ENCODE results near the gene MRTFA.
"Not testable (repeated sequence)": the region's sequence is repeated elsewhere in the genome, so short reads cannot be mapped to it uniquely, and the experiment has no call there.

Gene MRTFA

GRCh38 chr22:40542821-40543540, 93.5 kb downstream of the MRTFA start:
- Histone ChIP-seq H3K27ac (ENCODE audit: low read length) (no peak overlapping the region), H3K9me3 (ENCODE audit: insufficient read depth, low read depth, low read length) (no peaks in the 10 kb centered on the region), H3K4me1 (ENCODE audit: insufficient read depth, low read length) (no peaks in the 10 kb centered on the region; the same call in 1 of the 2 replicates), H3K27me3 (ENCODE audit: insufficient read depth, low read length) (no peaks in the 10 kb centered on the region), H3K9ac (ENCODE audit: low read depth, low read length) (no peak overlapping the region), H3K4me3 (ENCODE audit: low read length) (no peak overlapping the region), H3K36me3 (ENCODE audit: insufficient read depth, low read depth, low read length) (no peaks in the 10 kb centered on the region)

GRCh38 chr22:40541300-40541699, 95.2 kb downstream of the MRTFA start:
- Histone ChIP-seq H3K27me3 (ENCODE audit: insufficient read depth, low read length) (no peaks in the 10 kb centered on the region), H3K4me3 (ENCODE audit: low read length) (no peak overlapping the region), H3K9me3 (ENCODE audit: insufficient read depth, low read depth, low read length) (no peaks in the 10 kb centered on the region), H3K9ac (ENCODE audit: low read depth, low read length) (no peak overlapping the region), H3K36me3 (ENCODE audit: insufficient read depth, low read depth, low read length) (no peaks in the 10 kb centered on the region), H3K4me1 (ENCODE audit: insufficient read depth, low read length) (no peaks in the 10 kb centered on the region; the same call in 1 of the 2 replicates), H3K27ac (ENCODE audit: low read length) (no peak overlapping the region)

- Histone ChIP-seq H3K9ac (ENCODE audit: low read depth, low read length) (no peak overlapping the region), H3K4me3 (ENCODE audit: low read length) (no peak overlapping the region), H3K9me3 (ENCODE audit: insufficient read depth, low read depth, low read length) (no peaks in the 10 kb centered on the region), H3K27ac (ENCODE audit: low read length) (no peak overlapping the region), H3K27me3 (ENCODE audit: insufficient read depth, low read length) (no peaks in the 10 kb centered on the region), H3K36me3 (ENCODE audit: insufficient read depth, low read depth, low read length) (no peaks in the 10 kb centered on the region), H3K4me1 (ENCODE audit: insufficient read depth, low read length) (peaks cover 5% of the 10 kb centered on the region; the same call in 1 of the 2 replicates)
These were observed 96.3 kb downstream of the MRTFA start for GRCh38 chr22:40540265-40540664.

GRCh38 chr22:40536149-40536548, 100.4 kb downstream of the MRTFA start:
- H3K9ac ChIP-seq (ENCODE audit: low read depth, low read length); H3K27me3 ChIP-seq (ENCODE audit: insufficient read depth, low read length); H3K36me3 ChIP-seq (ENCODE audit: insufficient read depth, low read depth, low read length); H3K9me3 ChIP-seq (ENCODE audit: insufficient read depth, low read depth, low read length); H3K4me3 ChIP-seq (ENCODE audit: low read length); H3K27ac ChIP-seq (ENCODE audit: low read length): not testable (repeated sequence)
- peaks cover 28% of the 10 kb centered on the region for H3K4me1 ChIP-seq (ENCODE audit: insufficient read depth, low read length)

- H3K36me3 ChIP-seq (ENCODE audit: insufficient read depth, low read depth, low read length): no peaks in the 10 kb centered on the region
- H3K4me3 ChIP-seq (ENCODE audit: low read length): no peak overlapping the region
- H3K27ac ChIP-seq (ENCODE audit: low read length): no peak overlapping the region
- H3K4me1 ChIP-seq (ENCODE audit: insufficient read depth, low read length): peaks cover 28% of the 10 kb centered on the region
- no peaks in the 10 kb centered on the region for H3K9me3 ChIP-seq (ENCODE audit: insufficient read depth, low read depth, low read length)
- H3K27me3 ChIP-seq (ENCODE audit: insufficient read depth, low read length): no peaks in the 10 kb centered on the region
- no peak overlapping the region for H3K9ac ChIP-seq (ENCODE audit: low read depth, low read length)
These were observed 100.9 kb downstream of the MRTFA start for GRCh38 chr22:40535642-40536041.

GRCh38 chr22:40535189-40535512, 101.4 kb downstream of the MRTFA start:
- H3K27me3 ChIP-seq (ENCODE audit: insufficient read depth, low read length): no peaks in the 10 kb centered on the region
- peaks cover 28% of the 10 kb centered on the region for H3K4me1 ChIP-seq (ENCODE audit: insufficient read depth, low read length)
- H3K36me3 ChIP-seq (ENCODE audit: insufficient read depth, low read depth, low read length): no peaks in the 10 kb centered on the region
- H3K4me3 ChIP-seq (ENCODE audit: low read length): no peak overlapping the region
- H3K9me3 ChIP-seq (ENCODE audit: insufficient read depth, low read depth, low read length): no peaks in the 10 kb centered on the region
- peak overlapping the region; percentile 3 for H3K27ac ChIP-seq (ENCODE audit: low read length)
- peak overlapping the region; percentile 2; the same call in 1 of the 2 replicates for H3K9ac ChIP-seq (ENCODE audit: low read depth, low read length)

GRCh38 chr22:40534379-40535188, 101.9 kb downstream of the MRTFA start:
- H3K4me3 ChIP-seq (ENCODE audit: low read length): peak overlapping the region; percentile 0; the same call in 1 of the 2 replicates
- no peaks in the 10 kb centered on the region for H3K36me3 ChIP-seq (ENCODE audit: insufficient read depth, low read depth, low read length)
- H3K27ac ChIP-seq (ENCODE audit: low read length): peak overlapping the region; percentile 3
- peaks cover 28% of the 10 kb centered on the region for H3K4me1 ChIP-seq (ENCODE audit: insufficient read depth, low read length)
- H3K9me3 ChIP-seq (ENCODE audit: insufficient read depth, low read depth, low read length): no peaks in the 10 kb centered on the region
- H3K9ac ChIP-seq (ENCODE audit: low read depth, low read length): peak overlapping the region; percentile 2; the same call in 1 of the 2 replicates
- no peaks in the 10 kb centered on the region for H3K27me3 ChIP-seq (ENCODE audit: insufficient read depth, low read length)

- Histone ChIP-seq H3K9me3 (ENCODE audit: insufficient read depth, low read depth, low read length) (no peaks in the 10 kb centered on the region), H3K36me3 (ENCODE audit: insufficient read depth, low read depth, low read length) (no peaks in the 10 kb centered on the region), H3K9ac (ENCODE audit: low read depth, low read length) (peak overlapping the region; percentile 29; the same call in 1 of the 2 replicates), H3K27ac (ENCODE audit: low read length) (no peak overlapping the region), H3K4me3 (ENCODE audit: low read length) (peak overlapping the region; percentile 44; the same call in 1 of the 2 replicates), H3K27me3 (ENCODE audit: insufficient read depth, low read length) (no peaks in the 10 kb centered on the region), H3K4me1 (ENCODE audit: insufficient read depth, low read length) (peaks cover 28% of the 10 kb centered on the region)
These were observed 102.7 kb downstream of the MRTFA start for GRCh38 chr22:40533712-40534378.

GRCh38 chr22:40531951-40532900, 104.3 kb downstream of the MRTFA start:
- Histone ChIP-seq H3K9me3 (ENCODE audit: insufficient read depth, low read depth, low read length) (no peaks in the 10 kb centered on the region), H3K4me3 (ENCODE audit: low read length) (no peak overlapping the region; the same call in 1 of the 2 replicates), H3K4me1 (ENCODE audit: insufficient read depth, low read length) (peaks cover 28% of the 10 kb centered on the region), H3K27me3 (ENCODE audit: insufficient read depth, low read length) (no peaks in the 10 kb centered on the region), H3K27ac (ENCODE audit: low read length) (no peak overlapping the region), H3K9ac (ENCODE audit: low read depth, low read length) (no peak overlapping the region; the same call in 1 of the 2 replicates), H3K36me3 (ENCODE audit: insufficient read depth, low read depth, low read length) (no peaks in the 10 kb centered on the region)

GRCh38 chr22:40530391-40530790, 106.1 kb downstream of the MRTFA start:
- peaks cover 24% of the 10 kb centered on the region for H3K4me1 ChIP-seq (ENCODE audit: insufficient read depth, low read length)
- not testable (repeated sequence) for H3K27ac ChIP-seq (ENCODE audit: low read length); H3K27me3 ChIP-seq (ENCODE audit: insufficient read depth, low read length); H3K36me3 ChIP-seq (ENCODE audit: insufficient read depth, low read depth, low read length); H3K4me3 ChIP-seq (ENCODE audit: low read length); H3K9ac ChIP-seq (ENCODE audit: low read depth, low read length); H3K9me3 ChIP-seq (ENCODE audit: insufficient read depth, low read depth, low read length)

GRCh38 chr22:40529821-40530220, 106.7 kb downstream of the MRTFA start:
- no peak overlapping the region for H3K4me3 ChIP-seq (ENCODE audit: low read length)
- no peak overlapping the region for H3K9ac ChIP-seq (ENCODE audit: low read depth, low read length)
- H3K4me1 ChIP-seq (ENCODE audit: insufficient read depth, low read length): peaks cover 19% of the 10 kb centered on the region
- H3K9me3 ChIP-seq (ENCODE audit: insufficient read depth, low read depth, low read length): no peaks in the 10 kb centered on the region
- no peak overlapping the region for H3K27ac ChIP-seq (ENCODE audit: low read length)
- H3K27me3 ChIP-seq (ENCODE audit: insufficient read depth, low read length): no peaks in the 10 kb centered on the region
- H3K36me3 ChIP-seq (ENCODE audit: insufficient read depth, low read depth, low read length): no peaks in the 10 kb centered on the region

All from iPS-20b (cell line).